HuH-7.5 (cell line): Measurements from ENCODE around the gene CIROP.

ENCODE experiments used
- DNase-seq: peaks from one replicate; pipeline ENCODE4 v3.0.0; 2011; ENCODE audit warnings: low spot score

Gene CIROP, protein sequence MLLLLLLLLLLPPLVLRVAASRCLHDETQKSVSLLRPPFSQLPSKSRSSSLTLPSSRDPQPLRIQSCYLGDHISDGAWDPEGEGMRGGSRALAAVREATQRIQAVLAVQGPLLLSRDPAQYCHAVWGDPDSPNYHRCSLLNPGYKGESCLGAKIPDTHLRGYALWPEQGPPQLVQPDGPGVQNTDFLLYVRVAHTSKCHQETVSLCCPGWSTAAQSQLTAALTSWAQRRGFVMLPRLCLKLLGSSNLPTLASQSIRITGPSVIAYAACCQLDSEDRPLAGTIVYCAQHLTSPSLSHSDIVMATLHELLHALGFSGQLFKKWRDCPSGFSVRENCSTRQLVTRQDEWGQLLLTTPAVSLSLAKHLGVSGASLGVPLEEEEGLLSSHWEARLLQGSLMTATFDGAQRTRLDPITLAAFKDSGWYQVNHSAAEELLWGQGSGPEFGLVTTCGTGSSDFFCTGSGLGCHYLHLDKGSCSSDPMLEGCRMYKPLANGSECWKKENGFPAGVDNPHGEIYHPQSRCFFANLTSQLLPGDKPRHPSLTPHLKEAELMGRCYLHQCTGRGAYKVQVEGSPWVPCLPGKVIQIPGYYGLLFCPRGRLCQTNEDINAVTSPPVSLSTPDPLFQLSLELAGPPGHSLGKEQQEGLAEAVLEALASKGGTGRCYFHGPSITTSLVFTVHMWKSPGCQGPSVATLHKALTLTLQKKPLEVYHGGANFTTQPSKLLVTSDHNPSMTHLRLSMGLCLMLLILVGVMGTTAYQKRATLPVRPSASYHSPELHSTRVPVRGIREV

DNA sequence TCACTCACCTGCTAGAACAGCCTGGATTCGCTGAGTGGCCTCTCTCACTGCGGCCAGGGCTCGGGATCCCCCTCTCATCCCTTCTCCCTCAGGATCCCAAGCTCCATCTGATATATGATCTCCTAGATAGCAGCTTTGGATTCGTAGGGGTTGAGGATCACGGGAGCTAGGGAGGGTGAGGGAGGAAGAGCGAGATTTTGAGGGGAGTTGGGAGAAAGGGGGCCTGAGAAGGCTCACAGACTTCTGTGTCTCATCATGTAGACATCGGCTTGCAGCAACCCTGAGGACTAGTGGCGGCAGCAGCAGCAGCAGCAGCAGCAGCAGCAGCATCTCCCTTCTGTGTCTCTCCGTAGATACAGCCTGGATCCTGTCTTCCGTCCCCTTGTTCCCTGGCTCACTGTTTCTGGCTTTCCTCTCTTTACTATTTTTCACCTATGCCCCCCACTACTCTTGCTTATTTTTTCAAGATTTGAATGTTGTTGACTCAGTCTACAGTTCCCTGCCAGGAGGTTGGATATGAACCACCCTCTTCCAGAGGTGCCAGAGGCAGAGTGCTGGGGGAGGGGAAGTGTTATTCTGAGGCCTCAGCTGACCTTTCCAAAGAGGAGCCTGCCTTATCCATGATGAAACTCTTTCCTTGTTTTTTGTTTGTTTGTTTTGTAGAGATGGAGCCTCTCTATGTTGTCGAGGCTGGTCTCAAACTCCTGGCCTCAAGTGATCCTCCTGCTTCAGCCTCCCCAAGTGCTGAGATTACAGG, at the start of gene CIROP:
TSS of gene CIROP (minus strand) at position 399 of the 757 bp plus-strand sequence. CDS start at position 330, 69 bp downstream.
- no peak for DNase-seq

DNA sequence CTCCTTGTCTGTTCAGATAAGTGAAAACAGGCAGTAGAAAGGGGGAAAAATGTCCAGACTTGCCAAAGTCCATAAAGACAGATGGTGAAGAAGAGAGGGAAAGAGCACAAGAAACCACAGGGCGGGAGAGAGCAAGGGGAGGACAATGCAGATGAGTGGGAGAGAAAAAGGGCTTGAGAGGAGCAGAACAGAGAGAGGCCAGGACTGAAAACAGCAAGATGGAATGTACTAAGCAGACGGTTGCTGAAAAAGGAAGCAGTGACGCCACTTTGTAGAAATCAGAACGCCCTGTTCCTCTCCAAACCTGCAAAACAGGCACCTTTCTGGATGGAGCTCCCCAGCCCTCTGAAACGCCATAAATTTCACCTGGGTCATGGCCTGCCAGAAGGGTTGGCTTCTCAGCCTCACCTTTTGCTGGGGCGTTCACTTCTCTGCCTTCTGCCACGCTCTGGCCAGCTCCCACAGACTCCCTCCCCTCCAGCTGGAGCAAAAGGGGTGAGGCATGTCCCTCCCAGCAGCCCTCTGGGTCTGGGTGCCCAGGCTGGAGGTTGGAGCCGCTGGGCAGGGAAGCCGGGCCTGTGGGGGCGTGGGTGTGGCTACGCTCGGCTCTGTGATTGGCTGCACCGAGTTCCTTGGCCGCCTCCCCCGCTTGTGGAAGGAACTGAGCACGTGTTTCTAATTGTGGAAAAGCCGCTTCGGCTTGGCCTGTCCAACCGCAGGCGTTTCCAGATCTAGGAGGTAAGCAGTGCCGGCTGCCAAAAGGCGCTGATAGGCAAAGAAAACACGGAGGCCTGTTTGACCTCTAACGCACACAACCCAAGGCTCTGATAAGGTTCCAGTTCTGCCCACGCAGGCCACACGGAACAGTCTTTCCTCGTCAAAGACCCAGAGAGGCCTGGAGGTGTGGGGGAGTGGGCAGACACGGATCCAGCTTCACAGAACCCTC, 49.3 kb upstream of the CIROP start:
- DNase-seq = no peak

DNA sequence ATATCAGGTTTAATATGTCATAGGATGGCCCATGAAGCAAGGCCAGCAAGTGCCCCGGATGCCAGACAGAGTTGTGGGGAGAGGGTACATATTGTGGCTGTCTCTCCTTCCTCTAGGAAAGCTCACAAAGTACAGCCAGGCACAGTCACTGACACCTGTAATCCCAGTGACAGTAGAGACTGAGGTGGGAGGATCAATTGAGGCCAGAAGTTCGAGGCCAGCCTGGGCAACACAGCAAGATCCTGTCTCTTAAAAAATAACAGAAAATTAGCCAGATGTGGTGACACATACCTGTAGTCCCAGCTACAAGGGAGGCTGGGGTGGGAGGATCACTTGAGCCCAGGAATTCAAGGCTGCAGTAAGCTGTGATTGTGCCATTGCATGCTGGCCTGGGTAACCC, 46.6 kb upstream of the CIROP start:
- DNase-seq = no peak

DNA sequence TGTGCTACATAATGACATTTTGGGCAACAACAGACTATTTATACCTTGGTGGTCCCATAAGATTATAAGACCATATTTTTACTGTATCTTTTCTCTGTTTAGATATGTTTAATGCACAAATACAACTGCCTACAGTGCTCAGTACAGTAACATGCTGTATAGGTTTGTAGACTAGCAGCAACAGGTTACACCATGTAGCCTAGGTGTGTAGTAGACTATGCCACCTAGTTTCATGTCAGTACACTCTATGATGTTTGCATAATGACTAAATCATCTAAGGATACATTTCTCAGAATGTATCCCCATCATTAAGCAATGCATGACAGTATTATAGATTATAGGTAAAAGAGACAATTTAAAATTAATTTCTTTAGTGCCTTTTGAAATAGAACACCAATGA, 45.0 kb upstream of the CIROP start:
- no peak for DNase-seq

DNA sequence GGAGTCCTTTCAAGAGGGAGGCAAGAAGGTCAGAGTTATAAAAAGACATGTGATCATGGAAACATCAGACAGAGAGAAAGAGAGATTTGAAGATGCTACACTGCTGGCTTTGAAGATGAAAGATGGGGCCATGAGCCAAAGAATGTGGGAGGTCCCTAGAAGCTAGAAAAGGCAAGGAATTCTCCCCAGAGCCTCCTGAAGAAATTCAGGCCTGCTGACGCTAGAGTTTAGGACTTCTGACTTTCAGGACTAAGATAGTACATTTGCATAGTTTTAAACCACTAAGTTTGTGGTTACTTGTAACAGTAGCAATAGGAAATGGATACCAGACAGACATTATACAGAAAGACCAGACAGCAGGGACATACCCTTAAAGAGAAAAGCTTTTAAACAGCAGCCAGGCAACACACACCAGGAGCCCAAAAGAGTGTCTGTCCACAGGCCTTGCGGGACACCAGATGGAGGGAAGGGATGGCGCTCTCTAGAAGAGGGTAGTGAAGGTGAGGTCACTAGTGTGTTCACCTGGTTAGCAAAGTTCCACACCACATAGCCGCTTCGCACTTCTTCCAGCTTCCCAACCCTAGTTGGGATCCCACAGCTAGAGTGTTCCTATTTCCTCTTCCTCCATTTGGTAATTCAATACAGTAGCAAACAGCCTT, 43.9 kb upstream of the CIROP start:
- DNase-seq = no peak

DNA sequence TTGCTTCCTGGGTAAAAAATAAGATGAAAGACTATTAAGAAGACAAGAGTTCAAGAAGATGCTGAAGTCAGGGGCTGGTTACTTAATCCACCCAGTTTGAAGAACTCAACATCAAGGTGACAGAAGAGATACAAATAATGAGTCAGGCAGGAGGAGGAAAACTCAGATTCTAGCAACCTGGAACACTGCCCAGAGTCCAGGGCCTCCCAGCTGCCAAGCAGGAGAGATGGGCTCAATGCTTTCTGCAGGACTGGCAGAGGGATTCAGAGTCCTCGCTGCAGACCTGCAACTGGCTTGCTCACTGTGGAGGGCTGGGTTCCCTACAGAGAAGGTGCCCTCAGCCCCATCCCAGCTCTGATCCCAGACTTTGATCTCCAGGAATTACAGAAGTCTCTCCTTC, 42.9 kb upstream of the CIROP start:
- no peak for DNase-seq

DNA sequence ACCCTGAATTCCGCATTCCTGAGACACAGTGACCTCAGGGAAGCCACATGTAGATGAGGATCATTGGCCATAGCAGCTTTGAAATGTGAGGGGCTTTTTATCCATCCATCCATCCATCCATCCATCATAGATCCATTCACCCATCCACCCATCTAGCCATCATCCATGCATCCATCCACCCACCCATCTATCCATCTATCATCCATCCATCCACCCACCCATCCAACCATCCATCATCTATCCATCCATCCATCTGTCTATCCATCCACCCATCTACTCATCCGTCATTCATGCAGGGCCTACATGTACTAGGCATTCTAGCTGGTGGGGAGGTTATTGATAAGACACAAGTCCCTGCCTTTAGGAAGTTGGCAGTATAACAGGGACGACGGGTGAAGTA, 42.2 kb upstream of the CIROP start:
- DNase-seq = no peak

DNA sequence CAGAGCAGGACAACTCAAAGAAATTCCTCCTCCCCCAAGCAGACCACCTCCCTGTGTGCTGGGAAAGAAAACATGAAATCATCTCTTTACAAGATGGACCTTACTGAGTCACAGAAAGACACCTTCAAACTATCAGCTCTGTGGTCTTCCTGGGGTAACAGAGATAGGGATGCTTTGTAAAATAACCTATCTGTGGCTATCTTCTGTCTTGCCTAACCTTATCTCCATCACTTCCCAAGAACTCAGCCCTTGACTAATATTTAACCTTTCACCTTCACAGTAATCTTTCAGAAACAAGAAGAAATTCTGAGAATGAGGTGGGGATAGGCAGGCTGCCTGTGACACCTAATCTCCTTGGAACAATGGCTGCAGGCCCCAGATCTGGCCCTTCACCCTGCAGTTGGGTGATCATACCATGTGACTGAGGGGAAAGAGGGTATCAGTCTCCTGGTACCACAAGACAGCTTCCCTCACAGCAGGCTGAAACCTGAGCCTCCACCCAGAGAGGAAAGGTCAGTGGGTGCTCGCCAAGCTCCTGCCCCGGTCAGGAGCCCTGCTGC, 41.6 kb upstream of the CIROP start:
- no peak for DNase-seq

DNA sequence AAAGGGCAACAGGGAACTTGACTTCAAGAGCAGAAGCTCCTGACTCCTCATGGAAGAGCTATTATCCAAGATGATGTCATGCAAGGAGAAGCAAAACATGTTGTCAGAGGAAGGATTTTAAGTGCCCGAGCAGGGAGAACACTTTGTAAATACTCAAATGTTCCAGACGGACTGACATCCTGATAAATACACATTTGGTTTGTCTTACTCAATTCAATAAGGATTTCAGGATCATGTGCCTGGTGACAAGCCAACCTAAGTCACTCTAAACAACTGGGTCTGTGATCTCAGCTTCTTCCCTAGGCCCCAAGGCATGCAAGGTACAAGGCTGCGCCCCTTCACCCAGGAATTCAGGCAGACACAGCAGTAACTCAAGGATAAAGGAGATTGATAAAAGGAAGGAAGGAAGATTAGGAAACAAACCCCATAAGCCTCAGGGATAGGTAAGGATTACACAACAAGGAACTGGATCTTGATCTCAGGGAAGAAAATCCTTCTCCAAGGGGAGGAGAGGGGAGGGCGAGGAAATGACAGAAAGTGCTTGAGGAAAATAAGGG, 41.1 kb upstream of the CIROP start:
- DNase-seq = no peak

DNA sequence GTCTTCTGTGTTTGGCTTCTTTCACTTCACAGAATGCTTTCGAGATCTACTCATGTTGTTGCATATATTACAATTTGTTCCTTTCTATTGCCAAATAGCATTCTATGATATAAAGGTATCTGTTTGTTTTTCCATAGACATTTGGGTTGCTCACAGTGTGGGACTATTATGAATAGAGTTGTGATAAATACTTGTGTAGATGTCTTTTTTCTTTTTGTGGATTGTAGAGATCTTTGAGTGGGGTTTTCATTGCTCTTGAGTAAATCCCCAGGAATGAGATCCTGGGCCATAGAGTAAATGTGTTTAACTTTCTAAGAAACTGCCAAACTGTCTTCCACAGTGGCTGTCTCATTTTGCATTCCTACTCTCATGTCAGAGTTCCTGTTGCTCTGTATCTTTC, 39.1 kb upstream of the CIROP start:
- no peak for DNase-seq

DNA sequence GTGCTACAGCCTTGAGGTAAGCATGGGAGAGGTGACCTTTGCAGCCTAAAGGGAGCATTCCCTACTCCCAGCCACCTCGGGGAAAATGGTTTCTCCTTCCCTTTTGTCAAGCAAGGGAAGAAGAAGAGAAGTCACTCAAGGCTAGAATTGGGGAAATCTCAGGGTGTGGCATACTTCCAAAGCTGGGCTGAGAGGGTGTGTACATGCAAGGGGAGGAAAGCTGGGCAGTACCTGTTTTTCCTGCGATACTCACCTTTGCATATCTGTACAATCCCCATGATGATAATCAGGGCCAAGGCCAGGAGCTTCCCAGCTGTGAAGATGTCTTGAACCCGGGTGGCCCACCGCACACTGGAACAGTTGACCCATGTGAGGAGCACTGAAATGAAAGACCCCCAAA, 38.0 kb upstream of the CIROP start:
- DNase-seq = no peak

DNA sequence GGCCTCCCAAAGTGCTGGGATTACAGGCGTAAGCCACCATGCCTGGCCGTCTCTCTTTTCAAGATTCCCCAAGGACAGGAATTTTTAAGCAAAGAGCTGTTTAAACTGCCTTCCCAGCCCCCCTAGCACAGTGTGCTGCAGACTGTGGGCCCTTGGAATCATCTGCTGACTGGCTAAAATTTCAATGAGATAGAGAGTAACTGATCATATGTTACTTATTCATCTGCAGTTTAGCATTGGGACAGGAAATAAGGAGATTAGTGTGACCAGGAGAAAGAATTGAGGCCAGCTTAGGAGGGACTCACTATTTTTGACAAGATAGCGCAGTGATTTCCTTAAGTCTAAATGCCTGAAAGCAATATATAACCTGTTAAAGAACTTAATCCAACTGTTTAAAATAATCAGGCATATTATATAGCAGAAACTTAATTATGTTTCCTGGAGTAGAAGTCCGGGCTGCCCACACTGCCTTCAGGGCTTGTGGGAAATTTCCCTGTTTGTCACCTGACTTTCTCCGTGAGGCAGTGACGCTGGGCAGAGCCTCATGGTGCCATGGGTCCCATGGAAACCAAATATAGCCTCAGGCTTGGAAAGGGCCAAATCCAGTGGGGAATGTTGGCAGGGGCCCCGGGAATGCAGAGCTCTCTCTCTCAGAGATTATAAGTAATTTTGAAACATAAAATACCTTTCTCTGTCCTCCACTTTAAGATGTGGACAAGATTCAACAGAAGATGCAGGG, 37.1 kb upstream of the CIROP start:
- no peak for DNase-seq

DNA sequence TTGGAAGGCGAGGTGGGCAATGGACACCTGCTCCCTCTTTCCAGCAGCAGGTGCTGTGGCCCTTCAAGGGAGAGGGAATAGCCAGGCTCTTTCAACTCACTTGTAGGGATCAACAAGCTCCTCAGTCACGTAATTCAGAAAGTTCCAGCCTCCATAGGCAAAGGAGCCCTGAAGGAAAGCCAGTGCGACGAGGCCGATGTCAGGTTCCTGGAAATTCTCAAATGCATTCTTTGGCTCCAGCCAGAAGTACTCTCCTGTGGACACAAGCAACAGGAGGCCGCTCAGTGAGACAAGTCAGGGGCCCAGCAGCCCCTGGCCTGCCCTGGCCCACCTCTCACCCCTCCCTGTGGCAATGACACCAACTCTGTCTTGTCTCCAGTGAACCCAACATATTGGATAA, 35.6 kb upstream of the CIROP start:
- no peak for DNase-seq

DNA sequence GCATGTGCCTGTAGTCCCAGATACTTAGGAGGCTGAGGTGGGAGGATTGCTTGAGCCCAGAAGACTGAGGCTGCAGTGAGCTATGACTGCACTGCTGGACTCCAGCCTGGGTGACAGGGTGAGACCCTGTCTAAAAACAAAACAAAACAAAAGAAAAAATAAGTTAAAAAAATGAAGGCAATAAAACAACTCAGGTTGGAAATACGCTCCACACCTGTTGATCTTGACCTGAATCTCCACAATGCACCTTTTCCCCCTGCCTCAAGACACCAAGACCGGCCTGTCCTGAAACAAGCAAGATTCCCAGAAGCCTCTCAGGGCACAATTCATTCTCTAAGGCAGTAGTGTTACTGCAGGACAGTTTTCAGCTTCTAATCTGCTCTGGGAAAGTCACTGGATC, 35.1 kb upstream of the CIROP start:
- no peak for DNase-seq

DNA sequence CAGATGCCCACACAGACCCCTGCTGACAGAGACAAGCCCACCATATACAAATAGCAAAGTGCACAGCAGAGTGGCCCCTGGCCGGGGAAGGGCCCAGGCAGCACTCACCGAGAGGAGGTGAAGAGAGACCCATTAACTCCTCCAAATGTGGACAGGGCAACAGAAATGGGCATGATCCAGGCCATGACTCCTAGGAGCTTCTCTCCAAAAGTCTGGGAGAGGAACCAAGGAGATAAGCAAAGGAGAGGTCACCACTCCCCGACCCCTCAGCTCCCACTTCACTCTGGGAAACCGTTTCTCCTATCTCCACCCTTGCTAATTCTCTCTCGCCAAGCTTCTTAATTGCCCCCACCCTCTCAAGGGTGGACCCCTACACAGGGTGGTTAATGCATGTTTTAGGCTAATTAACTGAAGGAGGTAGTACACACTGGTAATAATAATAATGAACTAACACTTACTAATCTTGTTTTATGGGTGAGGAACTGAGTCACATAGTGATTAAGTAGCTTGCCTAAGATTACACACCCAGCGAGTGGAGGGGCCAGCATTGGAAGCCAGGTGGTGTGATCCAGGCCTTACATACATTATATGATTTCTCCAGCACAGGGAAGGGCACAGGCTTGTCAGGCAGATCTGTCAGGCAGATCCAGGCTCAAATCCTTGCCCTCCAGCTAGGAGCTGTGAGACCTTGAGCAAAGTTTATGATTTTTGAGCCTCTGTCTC, 33.2 kb upstream of the CIROP start:
- DNase-seq = no peak

DNA sequence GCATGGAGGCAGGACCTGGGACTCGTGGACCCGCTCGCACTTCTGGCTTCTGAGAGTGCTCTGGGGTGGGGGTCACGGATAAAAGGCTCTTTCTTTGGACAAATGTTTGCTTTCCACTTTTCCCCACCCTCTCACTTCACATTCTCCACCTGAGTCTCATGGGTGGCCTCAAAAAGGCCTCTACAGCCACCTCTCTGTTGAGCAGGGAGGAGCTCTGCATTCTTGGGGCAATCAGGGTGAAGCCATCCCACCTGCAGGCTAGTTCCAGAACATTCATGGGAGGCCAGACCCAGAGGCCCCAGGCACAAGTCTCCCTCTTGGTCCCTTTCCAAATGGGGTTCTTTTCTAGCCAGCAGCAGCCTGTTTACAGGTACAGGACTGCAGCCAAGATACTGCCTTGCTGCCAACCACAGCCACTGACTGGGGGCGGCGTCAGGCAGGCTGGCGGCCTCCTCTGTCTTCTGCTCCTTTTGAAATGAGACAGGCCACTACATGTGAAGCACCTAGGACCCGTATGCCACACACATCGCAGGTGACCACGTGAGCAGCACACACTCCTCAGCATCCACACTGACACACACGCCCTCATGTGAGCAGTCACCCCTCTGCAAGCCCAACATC, 32.5 kb upstream of the CIROP start:
- DNase-seq = no peak

DNA sequence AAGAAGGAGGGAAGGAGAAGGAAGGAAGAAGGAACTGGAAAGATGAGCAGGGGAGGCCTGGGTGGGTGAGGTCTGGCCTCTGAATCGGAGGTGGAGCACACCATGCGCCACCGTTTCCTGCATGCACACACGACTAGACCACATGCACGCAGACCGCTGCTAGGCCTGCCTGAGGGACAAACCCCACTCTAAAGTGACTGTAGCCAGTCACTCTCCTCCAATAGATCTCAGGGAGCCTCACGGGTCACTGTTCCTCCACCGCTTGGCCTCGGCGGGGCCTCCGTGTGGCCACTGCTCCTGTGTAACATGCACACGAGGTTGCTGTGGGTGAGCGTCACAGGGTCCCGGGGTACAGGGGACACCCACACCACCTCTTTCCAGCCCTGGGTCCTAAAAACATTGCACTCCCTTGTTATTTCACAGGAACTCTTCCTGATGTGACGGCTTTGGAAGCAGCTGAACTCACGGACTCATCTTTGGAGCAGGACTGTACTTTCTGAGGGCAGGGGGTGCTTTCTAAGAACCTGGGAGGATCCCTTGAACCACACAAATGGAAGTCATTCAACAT, 31.9 kb upstream of the CIROP start:
- DNase-seq = no peak

DNA sequence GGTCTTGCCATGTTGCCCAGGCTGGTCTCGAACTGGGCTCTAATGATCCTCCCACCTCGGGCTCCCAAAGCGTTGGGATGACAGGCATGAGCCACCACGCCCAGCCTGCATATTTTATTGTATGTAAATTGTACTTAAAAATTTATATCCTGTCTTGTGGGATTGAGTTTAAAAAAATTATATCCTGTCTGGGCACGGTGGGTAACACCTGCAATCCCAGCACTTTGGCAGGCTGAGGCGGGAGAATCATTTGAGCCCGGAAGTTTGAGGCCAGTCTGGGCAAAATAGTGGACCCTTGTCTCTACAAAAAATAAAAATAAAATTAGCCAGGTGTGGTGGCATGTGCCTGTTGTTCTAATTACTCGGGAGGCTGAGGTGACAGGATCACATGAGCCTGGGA, 28.2 kb upstream of the CIROP start:
- DNase-seq = no peak
